Nephron progenitor cell (in vitro differentiated cells): ENCODE data around the gene ZMPSTE24.
"Not testable (repeated sequence)": the region's sequence is repeated elsewhere in the genome, so short reads cannot be mapped to it uniquely, and the experiment has no call there.

Experiments
- DNase-seq: peaks from one replicate; pipeline ENCODE4 v3.0.0; 2021
- H3K27ac Mint-ChIP-seq: 2 replicates; pipeline ENCODE4 v1.8.0; 2021; ENCODE audit warnings: mild to moderate bottlenecking, moderate library complexity, mixed read lengths
- H3K27me3 Mint-ChIP-seq: 2 replicates; pipeline ENCODE4 v1.8.0; 2021; ENCODE audit warnings: mild to moderate bottlenecking, low read depth, mixed read lengths; ENCODE audit not compliant: poor library complexity
- H3K36me3 Mint-ChIP-seq: 2 replicates; pipeline ENCODE4 v1.8.0; 2021; ENCODE audit warnings: low read depth, mixed read lengths
- H3K4me1 Mint-ChIP-seq: 2 replicates; pipeline ENCODE4 v1.8.0; 2021; ENCODE audit warnings: mixed read lengths
- H3K4me3 Mint-ChIP-seq: 2 replicates; pipeline ENCODE4 v1.8.0; 2021; ENCODE audit warnings: mild to moderate bottlenecking, moderate library complexity, mixed read lengths
- H3K9me3 Mint-ChIP-seq: 2 replicates; pipeline ENCODE4 v1.8.0; 2021; ENCODE audit warnings: mild to moderate bottlenecking, moderate library complexity, mixed read lengths
- CTCF ChIP-seq: fragments of 200-600 bp; sonication (generic); IDR thresholded peaks from 2 replicates; pipeline ENCODE4 v1.5.0; 2021; ENCODE audit warnings: antibody characterized with exemption

Gene ZMPSTE24

GRCh38 chr1:40257688-40258444, at the start of gene ZMPSTE24:
TSS of gene ZMPSTE24 (plus strand) at chr1:40258236. CDS start at chr1:40258272, 36 bp downstream.
- H3K36me3 Mint-ChIP-seq: peaks cover 25% of the 10 kb centered on the region
- H3K27me3 Mint-ChIP-seq: peaks cover 4% of the 10 kb centered on the region
- peak within 1 kb of the TSS; percentile 96 for H3K4me3 Mint-ChIP-seq
- peak; percentile 92 for DNase-seq
- no peak for TF ChIP-seq CTCF
- H3K9me3 Mint-ChIP-seq: no peaks in the 10 kb centered on the region
- H3K4me1 Mint-ChIP-seq: peaks cover 23% of the 10 kb centered on the region
- peak within 1 kb of the TSS; percentile 99 for H3K27ac Mint-ChIP-seq

GRCh38 chr1:40210511-40211204, 47.4 kb upstream of the ZMPSTE24 start:
- TF ChIP-seq CTCF: no peak

GRCh38 chr1:40218333-40218732, 39.7 kb upstream of the ZMPSTE24 start:
- no peaks in the 10 kb centered on the region for H3K4me1 Mint-ChIP-seq
- no peak overlapping the region for H3K27ac Mint-ChIP-seq
- peaks cover 51% of the 10 kb centered on the region for H3K36me3 Mint-ChIP-seq
- no peak for TF ChIP-seq CTCF
- no peak overlapping the region for H3K4me3 Mint-ChIP-seq
- H3K27me3 Mint-ChIP-seq: no peaks in the 10 kb centered on the region
- H3K9me3 Mint-ChIP-seq: no peaks in the 10 kb centered on the region
- no peak for DNase-seq

More at GRCh38 chr1:40210511-40211204, 47.4 kb upstream of the ZMPSTE24 start:
- no peaks in the 10 kb centered on the region for H3K9me3 Mint-ChIP-seq
- H3K36me3 Mint-ChIP-seq: peaks cover 42% of the 10 kb centered on the region
- no peak for DNase-seq
- no peaks in the 10 kb centered on the region for H3K27me3 Mint-ChIP-seq
- peak overlapping the region; percentile 0 for H3K27ac Mint-ChIP-seq
- peaks cover 3% of the 10 kb centered on the region for H3K4me1 Mint-ChIP-seq
- H3K4me3 Mint-ChIP-seq: no peak overlapping the region

- not testable (repeated sequence) for H3K27ac Mint-ChIP-seq, H3K4me3 Mint-ChIP-seq, H3K9me3 Mint-ChIP-seq, DNase-seq, H3K4me1 Mint-ChIP-seq, H3K27me3 Mint-ChIP-seq
- peaks cover 40% of the 10 kb centered on the region for H3K36me3 Mint-ChIP-seq
Measured at GRCh38 chr1:40221471-40221905, 36.5 kb upstream of the ZMPSTE24 start.

GRCh38 chr1:40221977-40222772, 35.9 kb upstream of the ZMPSTE24 start:
- Mint-ChIP-seq H3K27me3 (no peaks in the 10 kb centered on the region), H3K27ac (no peak overlapping the region), H3K36me3 (peaks cover 36% of the 10 kb centered on the region), H3K9me3 (no peaks in the 10 kb centered on the region), H3K4me1 (no peaks in the 10 kb centered on the region), H3K4me3 (no peak overlapping the region)
- TF ChIP-seq CTCF: no peak
- no peak for DNase-seq

GRCh38 chr1:40224040-40224439, 34.0 kb upstream of the ZMPSTE24 start:
- Mint-ChIP-seq H3K9me3 (no peaks in the 10 kb centered on the region), H3K27ac (no peak overlapping the region), H3K4me3 (no peak overlapping the region), H3K27me3 (no peaks in the 10 kb centered on the region), H3K36me3 (peaks cover 35% of the 10 kb centered on the region), H3K4me1 (no peaks in the 10 kb centered on the region)
- DNase-seq: no peak
- no peak for TF ChIP-seq CTCF
